ENCODE results near the gene MGAT2. TPM values are rescaled to one million over a fixed set of nuclear protein-coding genes. Genes with fewer than 3 reads are reported as not detected.
"Not testable (repeated sequence)": the region's sequence is repeated elsewhere in the genome, so short reads cannot be mapped to it uniquely, and the experiment has no call there.

MGAT2 gene
- total RNA-seq, 1 donor from 2014 or later = 40.5 TPM

- H3K27me3 Mint-ChIP-seq = no peaks in the 10 kb centered on the region
- H3K4me1 Mint-ChIP-seq = peaks cover 60% of the 10 kb centered on the region
- DNase-seq (no peak), ATAC-seq (ENCODE audit: low read depth) (no peak)
- H3K4me3 Mint-ChIP-seq = no peak overlapping the region
- H3K27ac Mint-ChIP-seq = peak overlapping the region; percentile 31
- CTCF ChIA-PET = no interaction called here
- TF ChIP-seq, protein P1, sequence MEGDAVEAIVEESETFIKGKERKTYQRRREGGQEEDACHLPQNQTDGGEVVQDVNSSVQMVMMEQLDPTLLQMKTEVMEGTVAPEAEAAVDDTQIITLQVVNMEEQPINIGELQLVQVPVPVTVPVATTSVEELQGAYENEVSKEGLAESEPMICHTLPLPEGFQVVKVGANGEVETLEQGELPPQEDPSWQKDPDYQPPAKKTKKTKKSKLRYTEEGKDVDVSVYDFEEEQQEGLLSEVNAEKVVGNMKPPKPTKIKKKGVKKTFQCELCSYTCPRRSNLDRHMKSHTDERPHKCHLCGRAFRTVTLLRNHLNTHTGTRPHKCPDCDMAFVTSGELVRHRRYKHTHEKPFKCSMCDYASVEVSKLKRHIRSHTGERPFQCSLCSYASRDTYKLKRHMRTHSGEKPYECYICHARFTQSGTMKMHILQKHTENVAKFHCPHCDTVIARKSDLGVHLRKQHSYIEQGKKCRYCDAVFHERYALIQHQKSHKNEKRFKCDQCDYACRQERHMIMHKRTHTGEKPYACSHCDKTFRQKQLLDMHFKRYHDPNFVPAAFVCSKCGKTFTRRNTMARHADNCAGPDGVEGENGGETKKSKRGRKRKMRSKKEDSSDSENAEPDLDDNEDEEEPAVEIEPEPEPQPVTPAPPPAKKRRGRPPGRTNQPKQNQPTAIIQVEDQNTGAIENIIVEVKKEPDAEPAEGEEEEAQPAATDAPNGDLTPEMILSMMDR (IDR thresholded peaks at IDR 0.05) = no peak
- intact Hi-C loops (cut with micrococcal nuclease) = loop anchor here (10.0 kb wide), 1 partner anchor 1663 kb away; the partner anchor contains the start of gene TMX1
- POLR2A ChIA-PET = interaction anchor here (0.6 to 1.8 kb wide), 6 partner anchors 13 to 180 kb away, joined by 3 to 7 read pairs (median 3); partner anchors contain the start of genes LRR1, MGAT2 and RPL36AL
- peaks cover 71% of the 10 kb centered on the region for H3K36me3 Mint-ChIP-seq (ENCODE audit: low read depth)
- no peaks in the 10 kb centered on the region for H3K9me3 Mint-ChIP-seq
Measured at GRCh38 chr14:49581209-49582112, 39.1 kb upstream of the MGAT2 start.

DNA sequence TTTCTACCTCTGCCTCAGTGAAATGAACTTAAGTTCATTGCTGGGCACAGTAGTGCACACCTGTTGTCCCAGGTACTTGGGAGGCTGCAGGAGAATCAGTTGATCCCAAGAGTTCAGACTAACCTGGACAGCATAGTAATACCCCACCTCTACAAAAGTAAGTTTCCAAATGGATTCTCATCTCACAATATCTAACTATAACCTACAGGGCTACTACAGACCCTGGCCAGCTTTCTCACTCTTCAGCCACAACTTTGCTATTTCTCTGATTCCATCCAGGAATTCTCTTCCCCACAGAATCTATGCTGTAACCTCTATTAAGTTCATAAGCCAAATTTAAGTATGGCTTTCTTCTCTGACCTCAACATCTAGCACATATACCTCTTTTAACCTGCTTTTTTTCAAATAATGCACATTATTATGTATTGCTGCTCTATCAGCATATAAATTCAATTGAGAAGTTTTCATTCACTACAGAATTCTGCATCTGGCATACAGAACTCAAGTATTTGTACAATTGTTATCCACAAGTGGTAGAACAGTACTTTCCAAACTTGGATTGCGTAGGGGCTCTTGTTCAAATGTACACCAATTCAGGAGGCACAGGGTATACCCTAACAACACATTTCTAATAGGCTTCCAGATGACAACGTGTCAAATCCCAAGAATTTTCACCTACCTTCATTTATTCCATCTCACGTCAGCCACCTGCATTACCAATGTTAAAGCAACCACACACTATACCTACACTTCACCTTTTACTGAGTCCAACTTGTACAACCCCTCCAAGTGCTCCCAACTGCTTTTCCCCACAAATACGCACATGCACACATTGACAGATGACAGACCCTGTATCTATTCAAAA, 38.3 kb upstream of the MGAT2 start:
- DNase-seq = no peak
- POLR2A ChIA-PET = interaction anchor here (0.6 to 6.6 kb wide), 7 partner anchors 12 to 186 kb away, joined by 3 to 211 read pairs (median 7); partner anchors contain the start of genes DNAAF2, KLHDC2, LRR1 and MGAT2
- H3K4me3 Mint-ChIP-seq = no peak overlapping the region

GRCh38 chr14:49583629-49584028, 37.0 kb upstream of the MGAT2 start:
- ATAC-seq (ENCODE audit: low read depth) (no peak), DNase-seq (no peak)
- TF ChIP-seq, protein P1 (IDR thresholded peaks at IDR 0.05) = no peak
- H3K4me3 Mint-ChIP-seq = peak overlapping the region; percentile 98
- ChIA-PET CTCF (no interaction called here), POLR2A (interaction anchor here (0.8 to 6.6 kb wide), 5 partner anchors 11 to 184 kb away, joined by 3 to 211 read pairs (median 86); partner anchors contain the start of genes DNAAF2, KLHDC2, LRR1 and MGAT2)
- H3K27ac Mint-ChIP-seq = peak overlapping the region; percentile 99
- no peaks in the 10 kb centered on the region for H3K27me3 Mint-ChIP-seq
- intact Hi-C loops (cut with micrococcal nuclease) = loop anchor here (10.0 kb wide), 1 partner anchor 1661 kb away; the partner anchor contains the start of gene TMX1
- no peaks in the 10 kb centered on the region for H3K9me3 Mint-ChIP-seq
- peaks cover 56% of the 10 kb centered on the region for H3K36me3 Mint-ChIP-seq (ENCODE audit: low read depth)
- H3K4me1 Mint-ChIP-seq = peaks cover 59% of the 10 kb centered on the region

More for the DNA sequence above, 38.3 kb upstream of the MGAT2 start:
- no peak for ATAC-seq (ENCODE audit: low read depth)
- H3K27ac Mint-ChIP-seq = peak overlapping the region; percentile 31
- CTCF ChIA-PET = no interaction called here
- H3K9me3 Mint-ChIP-seq = no peaks in the 10 kb centered on the region
- intact Hi-C loops (cut with micrococcal nuclease) = loop anchor here (10.0 kb wide), 1 partner anchor 1662 kb away; the partner anchor contains the start of gene TMX1
- H3K4me1 Mint-ChIP-seq = peaks cover 63% of the 10 kb centered on the region
- peaks cover 64% of the 10 kb centered on the region for H3K36me3 Mint-ChIP-seq (ENCODE audit: low read depth)
- H3K27me3 Mint-ChIP-seq = no peaks in the 10 kb centered on the region
- TF ChIP-seq, protein P1 (IDR thresholded peaks at IDR 0.05) = no peak

DNA sequence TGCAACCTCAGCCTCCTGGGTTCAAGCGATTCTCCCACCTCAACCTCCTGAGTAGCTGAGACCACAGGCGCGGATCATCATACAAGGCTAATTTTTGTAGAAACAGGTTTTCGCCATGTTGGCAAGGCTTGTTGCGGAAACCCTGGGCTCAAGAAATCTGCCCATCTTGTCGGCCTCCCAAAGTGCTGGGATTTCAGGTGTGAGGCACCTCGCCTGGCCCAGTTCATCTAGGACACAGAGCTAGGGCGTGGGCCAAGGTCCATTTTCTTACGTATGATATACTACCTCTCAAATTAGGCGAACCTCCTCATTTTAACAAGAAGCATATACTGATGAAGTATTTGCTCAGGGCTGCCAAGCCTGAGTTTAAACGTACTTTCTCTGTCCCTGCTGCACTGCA, 36.5 kb upstream of the MGAT2 start:
- H3K27ac Mint-ChIP-seq = peak overlapping the region; percentile 99
- ATAC-seq (ENCODE audit: low read depth) (no peak), DNase-seq (no peak)
- peaks cover 59% of the 10 kb centered on the region for H3K4me1 Mint-ChIP-seq
- peaks cover 56% of the 10 kb centered on the region for H3K36me3 Mint-ChIP-seq (ENCODE audit: low read depth)
- POLR2A ChIA-PET = interaction anchor here (5.0 to 6.6 kb wide), 3 partner anchors 13 to 49 kb away, joined by 86 to 211 read pairs (median 209); partner anchors contain the start of genes DNAAF2, LRR1, MGAT2 and RPL36AL
- CTCF ChIA-PET = no interaction called here
- H3K27me3 Mint-ChIP-seq = no peaks in the 10 kb centered on the region
- intact Hi-C loops (cut with micrococcal nuclease) = loop anchor here (10.0 kb wide), 1 partner anchor 1661 kb away; the partner anchor contains the start of gene TMX1
- TF ChIP-seq, protein P1 (IDR thresholded peaks at IDR 0.05) = no peak
- H3K4me3 Mint-ChIP-seq = peak overlapping the region; percentile 98
- H3K9me3 Mint-ChIP-seq = no peaks in the 10 kb centered on the region

DNA sequence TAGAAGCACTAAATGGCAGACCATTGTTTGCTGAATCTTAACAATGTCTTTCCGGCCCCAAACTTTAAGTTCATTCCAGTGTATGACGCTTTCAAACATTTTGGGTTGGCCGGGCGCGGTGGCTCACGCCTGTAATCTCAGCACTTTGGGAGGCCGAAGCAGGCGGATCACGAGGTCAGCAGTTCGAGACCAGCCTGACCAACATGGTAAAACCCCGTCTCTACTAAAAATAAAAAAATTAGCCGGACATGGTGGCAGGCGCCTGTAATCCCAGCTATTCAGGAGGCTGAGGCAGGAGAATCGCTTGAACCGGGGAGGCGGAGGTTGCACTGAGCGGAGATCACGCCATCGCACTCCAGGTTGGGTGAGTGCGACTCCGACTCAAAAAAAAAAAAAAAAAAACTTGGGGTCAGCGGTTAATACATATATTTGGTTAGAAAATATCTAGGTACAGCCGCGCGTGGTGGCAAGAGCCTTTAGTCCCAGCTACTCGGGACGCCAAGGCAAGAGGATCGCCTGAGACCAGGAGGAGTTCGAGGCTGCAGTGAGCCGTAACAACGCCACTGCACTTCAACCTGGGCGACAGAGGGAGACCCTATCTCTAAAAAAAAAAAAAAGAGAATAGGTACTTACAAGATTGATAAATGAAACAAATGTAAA, 35.5 kb upstream of the MGAT2 start:
- H3K36me3 Mint-ChIP-seq (ENCODE audit: low read depth) = peaks cover 54% of the 10 kb centered on the region
- ChIA-PET CTCF (interaction anchor here (1.3 to 3.5 kb wide), 3 partner anchors 36 to 123 kb away, joined by 4 to 29 read pairs (median 11); partner anchors contain the start of genes MGAT2 and RPL36AL), POLR2A (interaction anchor here (0.6 to 6.6 kb wide), 11 partner anchors 12 to 1238 kb away, joined by 3 to 211 read pairs (median 8); partner anchors contain the start of genes DNAAF2, KLHDC2, LRR1 and MGAT2)
- H3K4me1 Mint-ChIP-seq = peaks cover 56% of the 10 kb centered on the region
- peak overlapping the region; percentile 98 for H3K4me3 Mint-ChIP-seq
- DNase-seq; ATAC-seq (ENCODE audit: low read depth); H3K9me3 Mint-ChIP-seq; H3K27me3 Mint-ChIP-seq: not testable (repeated sequence)
- intact Hi-C loops (cut with micrococcal nuclease) = loop anchor here (5.0 to 10.0 kb wide), 2 partner anchors 123 to 1660 kb away; partner anchors contain the start of gene TMX1
- peak overlapping the region; percentile 99 for H3K27ac Mint-ChIP-seq

All from activated B cell treated with CpG ODN at 0.5 μM for 24 hours (primary cell).